Measurements from ENCODE around the gene APOBR. TPM values are rescaled to one million over a fixed set of nuclear protein-coding genes. Genes with fewer than 3 reads are reported as not detected.

Gene APOBR
- total and polyA plus RNA-seq, 9 of the 15 experiments (the other 6 are each of a cell fraction or from before 2014, with no cell fraction given) = 0.08 to 6.1 (median 2.8) TPM; not detected in 1

DNA sequence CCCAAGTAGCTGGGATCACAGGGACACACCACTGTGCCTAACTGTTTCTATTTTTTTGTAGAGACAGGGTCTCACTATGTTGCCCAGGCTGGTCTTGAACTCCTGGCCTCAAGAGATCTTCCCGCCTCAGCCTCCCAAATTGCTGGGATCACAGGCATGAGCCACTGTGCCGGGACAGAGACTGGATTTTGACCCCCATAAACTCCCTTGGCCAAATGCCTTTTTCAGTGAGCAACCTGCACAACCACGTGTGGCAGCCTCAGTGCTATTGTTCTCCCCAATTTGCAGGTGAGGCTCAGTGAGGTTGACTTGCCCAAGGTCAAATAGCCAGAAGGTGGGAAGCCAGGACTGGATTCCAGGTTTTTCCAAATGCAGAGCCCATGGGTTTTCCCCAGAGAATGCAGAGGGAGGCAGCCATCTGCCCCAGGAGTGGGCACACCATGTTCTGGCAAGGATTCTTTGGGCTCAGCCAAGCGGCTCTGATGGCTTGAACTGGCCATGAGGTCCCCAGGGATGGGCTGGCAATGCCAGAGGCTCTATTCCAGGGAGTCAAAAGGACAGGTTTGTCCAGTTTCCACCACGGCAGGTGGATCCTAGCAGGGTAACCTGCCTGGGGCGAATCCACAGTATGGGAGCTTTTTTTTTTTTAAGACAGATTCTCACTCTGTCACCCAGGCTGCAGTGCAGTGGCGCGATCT is 10.4 kb downstream of the APOBR start:
- no TSS peak for BruUV-seq (replicated peaks)
- no peak overlapping the region for H2AFZ ChIP-seq (ENCODE audit: low read depth, low read length)
- H3K4me1 ChIP-seq (replicated peaks in 1 of 2; ENCODE audit: control insufficient read depth in 2 of 2, insufficient read depth in 2 of 2, low read length in 2 of 2) = peaks cover 0 to 15% of the 10 kb centered on the region in 2 experiments; a peak in 3 of 5 replicates
- H3K9me1 ChIP-seq (ENCODE audit: control insufficient read depth, insufficient read depth, low read length) = no peaks in the 10 kb centered on the region
- ChIA-PET CTCF (ENCODE audit: low intra/inter-chr PET ratio) (interaction anchor here (0.7 kb wide), 1 partner anchor 1265 kb away, joined by 3 read pairs; no protein-coding TSS in a partner anchor), POLR2A (no interaction called here)
- DNase-seq (ENCODE audit: extremely low read depth in 1 of 4, low spot score in 3 of 4) = no peak
- H3K36me3 ChIP-seq (ENCODE audit: control insufficient read depth, insufficient read depth, low read length) = no peaks in the 10 kb centered on the region
- ATAC-seq = no peak
- H3K79me2 ChIP-seq (ENCODE audit: control insufficient read depth, insufficient read depth, low read length) = no peaks in the 10 kb centered on the region
- no peak overlapping the region for H3K4me3 ChIP-seq
- no peak overlapping the region for H3K9ac ChIP-seq (ENCODE audit: insufficient read depth in 1 of 2, low read depth in 2 of 2, low read length in 2 of 2)
- H3K27ac ChIP-seq (ENCODE audit: extremely low read depth, low read depth, low read length) = no peak overlapping the region
- TF ChIP-seq, protein P1, sequence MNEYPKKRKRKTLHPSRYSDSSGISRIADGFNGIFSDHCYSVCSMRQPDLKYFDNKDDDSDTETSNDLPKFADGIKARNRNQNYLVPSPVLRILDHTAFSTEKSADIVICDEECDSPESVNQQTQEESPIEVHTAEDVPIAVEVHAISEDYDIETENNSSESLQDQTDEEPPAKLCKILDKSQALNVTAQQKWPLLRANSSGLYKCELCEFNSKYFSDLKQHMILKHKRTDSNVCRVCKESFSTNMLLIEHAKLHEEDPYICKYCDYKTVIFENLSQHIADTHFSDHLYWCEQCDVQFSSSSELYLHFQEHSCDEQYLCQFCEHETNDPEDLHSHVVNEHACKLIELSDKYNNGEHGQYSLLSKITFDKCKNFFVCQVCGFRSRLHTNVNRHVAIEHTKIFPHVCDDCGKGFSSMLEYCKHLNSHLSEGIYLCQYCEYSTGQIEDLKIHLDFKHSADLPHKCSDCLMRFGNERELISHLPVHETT (CRISPR knock-in tag; conservative IDR thresholded peaks at IDR 0.05 in 1 of 2, IDR thresholded peaks at IDR 0.05 in 1 of 2) = no peak
- 0 out of 2 replicates have a peak, but pooled peaks have one; percentile 17 for TF ChIP-seq ESRRA (IDR thresholded peaks at IDR 0.05; ENCODE audit: borderline replicate concordance, low read depth)
- TF ChIP-seq HNRNPLL (IDR thresholded peaks at IDR 0.05; ENCODE audit: low read depth, low read length, poor library complexity, severe bottlenecking) = no peak
- in situ Hi-C loops (cut with MboI) (no loop called here), intact Hi-C loops (cut with micrococcal nuclease) (no loop called here)
- H3K27me3 ChIP-seq (ENCODE audit: control insufficient read depth in 2 of 2, insufficient read depth in 2 of 2, low read length in 2 of 2) = peaks cover 0 to 32% of the 10 kb centered on the region in 2 experiments; a peak in 3 of 5 replicates
- 8% methylated on average over 7 of the region's 8 CpGs for WGBS (ENCODE audit: insufficient coverage, low coverage, missing lambda C conversion rate)
- H4K20me1 ChIP-seq (replicated peaks; ENCODE audit: control insufficient read depth, insufficient read depth, low read length) = no peaks in the 10 kb centered on the region
- FAIRE-seq = peak; percentile 15
- no peak overlapping the region for H3K4me2 ChIP-seq (ENCODE audit: insufficient read depth, low read length)
- H3K9me3 ChIP-seq (replicated peaks; ENCODE audit: control insufficient read depth, insufficient read depth, low read depth, low read length) = no peaks in the 10 kb centered on the region
